ENCODE data around the gene BOLA1. TPM values are rescaled to one million over a fixed set of nuclear protein-coding genes. Genes with fewer than 3 reads are reported as not detected.

BOLA1 gene
- total RNA-seq, 1 donor: 6.5 TPM

GRCh38 chr1:149917571-149918144 lies 18.3 kb downstream of the BOLA1 start, which contains the start of gene SV2A:
Gene SV2A, minus strand, starts transcription at chr1:149917844. Its CDS starts 4,004 bp downstream, at chr1:149913840.
- DNase-seq (ENCODE audit: low read depth): peak; percentile 81
- H3K4me3 ChIP-seq (ENCODE audit: low read depth, low read length): peak within 1 kb of the TSS; percentile 87
- TF ChIP-seq, protein P1, sequence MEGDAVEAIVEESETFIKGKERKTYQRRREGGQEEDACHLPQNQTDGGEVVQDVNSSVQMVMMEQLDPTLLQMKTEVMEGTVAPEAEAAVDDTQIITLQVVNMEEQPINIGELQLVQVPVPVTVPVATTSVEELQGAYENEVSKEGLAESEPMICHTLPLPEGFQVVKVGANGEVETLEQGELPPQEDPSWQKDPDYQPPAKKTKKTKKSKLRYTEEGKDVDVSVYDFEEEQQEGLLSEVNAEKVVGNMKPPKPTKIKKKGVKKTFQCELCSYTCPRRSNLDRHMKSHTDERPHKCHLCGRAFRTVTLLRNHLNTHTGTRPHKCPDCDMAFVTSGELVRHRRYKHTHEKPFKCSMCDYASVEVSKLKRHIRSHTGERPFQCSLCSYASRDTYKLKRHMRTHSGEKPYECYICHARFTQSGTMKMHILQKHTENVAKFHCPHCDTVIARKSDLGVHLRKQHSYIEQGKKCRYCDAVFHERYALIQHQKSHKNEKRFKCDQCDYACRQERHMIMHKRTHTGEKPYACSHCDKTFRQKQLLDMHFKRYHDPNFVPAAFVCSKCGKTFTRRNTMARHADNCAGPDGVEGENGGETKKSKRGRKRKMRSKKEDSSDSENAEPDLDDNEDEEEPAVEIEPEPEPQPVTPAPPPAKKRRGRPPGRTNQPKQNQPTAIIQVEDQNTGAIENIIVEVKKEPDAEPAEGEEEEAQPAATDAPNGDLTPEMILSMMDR (IDR thresholded peaks at IDR 0.05; ENCODE audit: insufficient read depth, low read depth, low read length): no peak

DNA sequence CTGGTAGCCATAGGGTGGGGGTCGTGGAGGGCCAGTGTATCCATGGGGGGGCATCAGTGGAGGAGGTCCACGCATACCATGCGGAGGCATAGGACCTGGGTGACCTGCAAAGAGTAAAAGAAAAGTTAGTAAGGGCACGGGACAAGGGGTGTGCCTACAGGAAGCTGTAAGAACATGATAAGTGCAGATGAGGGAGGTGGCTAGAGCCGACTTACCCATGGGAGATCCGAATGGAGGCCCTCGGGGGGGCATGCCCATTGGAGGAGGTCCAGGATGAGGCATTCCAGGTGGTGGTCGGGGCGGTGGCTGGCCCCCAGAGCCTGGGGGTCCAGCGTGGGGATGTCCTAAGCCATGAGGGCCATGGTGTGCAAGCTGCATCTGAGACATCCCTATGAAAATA lies 24.3 kb downstream of the BOLA1 start:
- no peak overlapping the region for H3K4me3 ChIP-seq (ENCODE audit: low read depth, low read length)
- TF ChIP-seq, protein P1 (IDR thresholded peaks at IDR 0.05; ENCODE audit: insufficient read depth, low read depth, low read length): no peak
- DNase-seq (ENCODE audit: low read depth): no peak

DNA sequence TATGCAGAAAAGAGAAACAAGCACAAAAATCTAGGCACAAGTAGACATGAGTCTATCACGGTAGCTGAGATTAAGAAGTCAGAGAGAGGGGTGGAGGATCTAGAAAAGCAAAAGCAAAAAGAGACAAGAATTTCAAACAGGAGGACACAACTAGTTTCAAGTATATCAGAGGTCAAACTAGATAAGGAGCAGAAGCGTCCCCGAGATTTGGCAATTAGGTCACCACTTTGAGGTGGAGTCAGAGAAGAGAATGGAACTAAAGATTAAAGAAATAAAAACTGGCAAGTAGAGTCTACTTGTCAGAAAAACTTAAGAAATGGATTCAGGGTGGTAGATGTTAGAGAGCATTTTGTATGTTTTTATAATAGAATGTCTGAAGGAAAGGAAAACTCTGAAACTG lies 26.0 kb downstream of the BOLA1 start:
- H3K4me3 ChIP-seq (ENCODE audit: low read depth, low read length): no peak overlapping the region
- DNase-seq (ENCODE audit: low read depth): no peak
- TF ChIP-seq, protein P1 (IDR thresholded peaks at IDR 0.05; ENCODE audit: insufficient read depth, low read depth, low read length): no peak

DNA sequence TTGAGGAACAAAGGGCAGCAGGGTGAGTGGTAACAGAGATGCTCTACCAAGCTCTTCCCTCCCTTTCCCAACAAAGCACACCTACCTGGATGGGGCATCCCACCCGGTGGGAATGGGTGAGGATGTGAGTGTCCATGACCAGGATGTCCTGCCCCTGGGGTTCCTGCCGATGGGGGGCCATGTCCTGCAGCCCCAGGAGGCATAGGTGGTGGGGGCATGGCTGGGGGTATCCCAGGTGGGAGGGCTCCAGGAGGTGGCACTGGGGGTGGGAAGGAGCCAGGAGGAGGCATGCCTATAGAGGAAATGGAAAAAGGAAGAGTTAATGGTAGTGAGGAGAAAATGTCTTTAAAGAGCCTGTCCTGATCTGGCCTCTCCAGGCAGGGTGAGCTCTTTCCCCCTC lies 26.4 kb downstream of the BOLA1 start:
- TF ChIP-seq, protein P1 (IDR thresholded peaks at IDR 0.05; ENCODE audit: insufficient read depth, low read depth, low read length): no peak
- H3K4me3 ChIP-seq (ENCODE audit: low read depth, low read length): no peak overlapping the region
- DNase-seq (ENCODE audit: low read depth): no peak

DNA sequence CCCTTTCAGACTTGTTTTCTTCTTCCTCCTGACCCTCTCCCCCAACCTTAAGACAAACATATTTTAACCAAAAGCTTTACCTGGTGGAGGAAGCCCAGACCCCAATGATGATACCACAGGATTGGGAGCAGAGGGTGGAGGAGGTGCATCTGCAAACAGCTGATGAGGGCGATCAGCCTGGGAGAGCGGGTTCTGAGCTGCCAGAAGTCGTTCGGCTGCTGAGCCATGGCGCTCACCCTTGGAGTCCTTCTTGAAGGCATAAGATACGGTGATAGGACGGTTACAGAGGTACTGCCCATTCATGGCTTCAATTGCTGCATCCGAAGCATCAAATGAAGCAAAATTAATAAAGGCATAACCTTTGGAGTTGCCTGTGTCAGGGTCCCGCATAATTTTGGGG lies 26.9 kb downstream of the BOLA1 start:
- no peak for DNase-seq (ENCODE audit: low read depth)
- TF ChIP-seq, protein P1 (IDR thresholded peaks at IDR 0.05; ENCODE audit: insufficient read depth, low read depth, low read length): no peak
- peak overlapping the region; percentile 99 for H3K4me3 ChIP-seq (ENCODE audit: low read depth, low read length)

- TF ChIP-seq, protein P1 (IDR thresholded peaks at IDR 0.05; ENCODE audit: insufficient read depth, low read depth, low read length): no peak
- peak overlapping the region; percentile 99 for H3K4me3 ChIP-seq (ENCODE audit: low read depth, low read length)
- DNase-seq (ENCODE audit: low read depth): no peak
Measured at GRCh38 chr1:149927056-149927562, 27.7 kb downstream of the BOLA1 start.
